Caco-2 (cell line): Measurements from ENCODE around the gene IMPDH2. TPM values are rescaled to one million over a fixed set of nuclear protein-coding genes. Genes with fewer than 3 reads are reported as not detected.

Experiments used
- BruUV-seq: library from RNA; stranded (reverse); fragments of 400-500 nt; replicated peaks from 2 replicates; lab custom pipeline; 2021; lab: Mats Ljungman, UMichigan
- CTCF ChIA-PET: fragments of 300-600 bp; sonication (Branson Sonifier 250); formaldehyde crosslinking; loops from one replicate; lab custom pipeline; 2022; ENCODE audit warnings: antibody characterized with exemption; lab: Charles Lee
- POLR2A ChIA-PET: fragments of 300-600 bp; sonication (Branson Sonifier 250); formaldehyde crosslinking; loops from one replicate; lab custom pipeline; 2022; ENCODE audit warnings: antibody characterized with exemption; lab: Charles Lee
- DNase-seq, 2 experiments: peaks; one replicate each; pipeline versions ENCODE4 v3.0.0 to v3.0.0-alpha.2; 2020 to 2022
- H3K27me3 ChIP-seq: replicated peaks from 2 replicates; pipeline ENCODE4 v1.6.0; 2011; ENCODE audit warnings: low read length; ENCODE audit not compliant: control insufficient read depth, insufficient read depth
- H3K36me3 ChIP-seq: 2 replicates; pipeline ENCODE4 v1.5.1; 2011; ENCODE audit warnings: low read length; ENCODE audit not compliant: control insufficient read depth, insufficient read depth
- H3K4me1 ChIP-seq: fragments of 250-450 bp; sonication (Bioruptor Pico); 2 replicates; pipeline ENCODE4 v1.5.1; 2020; ENCODE audit warnings: mild to moderate bottlenecking
- H3K4me3 ChIP-seq: 2 replicates; pipeline ENCODE4 v1.5.1; 2011; ENCODE audit warnings: low read depth, mild to moderate bottlenecking, control low read depth, low read length
- H3K9me3 ChIP-seq: fragments of 250-450 bp; sonication (Bioruptor Pico); 2 replicates; pipeline ENCODE4 v1.5.1; 2020; ENCODE audit warnings: mild to moderate bottlenecking, moderate library complexity
- H3K27ac Mint-ChIP-seq: one replicate; pipeline ENCODE4 v1.8.0; 2022; ENCODE audit warnings: mixed read lengths; ENCODE audit not compliant: unreplicated experiment
- H3K27me3 Mint-ChIP-seq: one replicate; pipeline ENCODE4 v1.8.0; 2022; ENCODE audit warnings: mixed read lengths; ENCODE audit not compliant: insufficient read depth, unreplicated experiment
- H3K36me3 Mint-ChIP-seq: one replicate; pipeline ENCODE4 v1.8.0; 2022; ENCODE audit warnings: mild to moderate bottlenecking, mixed read lengths; ENCODE audit not compliant: insufficient read depth, unreplicated experiment
- H3K4me1 Mint-ChIP-seq: one replicate; pipeline ENCODE4 v1.8.0; 2022; ENCODE audit warnings: low read depth, mixed read lengths; ENCODE audit not compliant: unreplicated experiment
- H3K4me3 Mint-ChIP-seq: one replicate; pipeline ENCODE4 v1.8.0; 2022; ENCODE audit warnings: mild to moderate bottlenecking, moderate library complexity, mixed read lengths; ENCODE audit not compliant: unreplicated experiment
- H3K9me3 Mint-ChIP-seq: one replicate; pipeline ENCODE4 v1.8.0; 2022; ENCODE audit warnings: mixed read lengths; ENCODE audit not compliant: unreplicated experiment
- intact Hi-C: fragments of 100-400 bp; cut with micrococcal nuclease; formaldehyde crosslinking; loops from one replicate; pipeline ENCODE4 v1.10.0; 2022; ENCODE audit not compliant: unreplicated experiment
- total RNA-seq: library from RNA; stranded (reverse); gene quantifications from 2 replicates; pipeline ENCODE4 v1.2.3, GENCODE V29; 2022
- TF ChIP-seq, protein P1 (sequence below), 2 experiments: fragments of 200-600 bp in 1 of 2; IDR thresholded peaks; 1 replicate in 1 of 2; 2 replicates in 1 of 2; pipeline versions ENCODE4 v1.5.1 to v1.8.0; 2011 to 2022; ENCODE audit warnings: antibody characterized with exemption in 1 of 2, control low read depth in 1 of 2, inconsistent platforms in 1 of 2, low read depth in 1 of 2, low read length in 1 of 2, mild to moderate bottlenecking in 1 of 2, moderate library complexity in 1 of 2; ENCODE audit not compliant: insufficient read depth in 1 of 2, severe bottlenecking in 1 of 2, unreplicated experiment in 1 of 2

The IMPDH2 gene
- total RNA-seq, 1 experiment from 2014 or later, result 233 TPM

DNA sequence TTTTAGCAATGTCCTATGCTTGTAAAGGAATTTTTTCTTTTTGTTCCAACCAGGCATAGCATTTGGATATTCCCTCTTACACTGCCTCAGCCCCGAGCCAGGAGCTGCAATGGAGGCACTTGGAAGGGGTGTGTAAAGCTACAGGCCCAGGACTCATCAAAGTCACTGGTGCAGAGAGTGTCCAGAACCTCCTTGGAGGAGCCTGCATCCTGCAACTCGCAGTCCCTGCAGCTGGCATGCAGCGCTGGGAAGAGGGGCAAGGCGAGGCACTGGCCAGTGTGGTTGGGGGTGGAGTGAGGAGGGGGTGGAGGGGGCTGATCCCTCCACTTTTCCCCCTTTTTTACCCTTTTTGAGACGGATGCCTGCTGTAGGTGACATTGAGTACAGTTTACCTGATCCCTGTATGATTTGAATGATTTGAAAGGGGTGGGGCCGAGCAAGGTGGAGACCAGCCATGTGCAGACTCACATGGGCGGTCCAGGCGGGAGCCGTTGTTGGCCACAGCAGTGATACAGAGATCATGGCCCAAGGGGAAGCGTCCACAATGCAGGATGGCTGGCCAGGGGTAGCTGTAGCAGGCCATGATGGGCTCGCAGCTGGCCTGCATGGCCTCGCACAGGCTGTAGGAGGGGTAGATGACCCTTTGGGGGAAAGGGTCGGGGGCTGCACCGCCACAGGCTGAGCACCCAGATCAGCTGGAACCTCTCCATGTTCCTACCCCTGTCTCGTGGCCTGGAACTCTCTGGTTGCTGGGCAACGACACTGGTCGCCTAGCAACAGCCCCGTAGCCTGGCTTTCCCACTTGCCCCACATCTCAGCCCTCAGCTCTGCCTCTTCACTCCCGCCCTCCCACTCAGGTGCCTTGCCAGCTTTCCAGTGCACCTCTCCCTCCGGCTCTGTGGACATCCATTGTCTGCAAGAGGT lies 31.2 kb downstream of the IMPDH2 start:
- Histone ChIP-seq H3K36me3 (peaks cover 2% of the 10 kb centered on the region; the same call in 1 of the 2 replicates), H3K4me3 (no peak overlapping the region), H3K4me1 (no peaks in the 10 kb centered on the region), H3K27me3 (no peaks in the 10 kb centered on the region), H3K9me3 (no peaks in the 10 kb centered on the region)
- H3K36me3 Mint-ChIP-seq, result peaks cover 29% of the 10 kb centered on the region
- no peaks in the 10 kb centered on the region for H3K4me1 Mint-ChIP-seq
- intact Hi-C loops, result no loop called here
- no peaks in the 10 kb centered on the region for H3K27me3 Mint-ChIP-seq
- no peaks in the 10 kb centered on the region for H3K9me3 Mint-ChIP-seq
- TF ChIP-seq, protein P1, sequence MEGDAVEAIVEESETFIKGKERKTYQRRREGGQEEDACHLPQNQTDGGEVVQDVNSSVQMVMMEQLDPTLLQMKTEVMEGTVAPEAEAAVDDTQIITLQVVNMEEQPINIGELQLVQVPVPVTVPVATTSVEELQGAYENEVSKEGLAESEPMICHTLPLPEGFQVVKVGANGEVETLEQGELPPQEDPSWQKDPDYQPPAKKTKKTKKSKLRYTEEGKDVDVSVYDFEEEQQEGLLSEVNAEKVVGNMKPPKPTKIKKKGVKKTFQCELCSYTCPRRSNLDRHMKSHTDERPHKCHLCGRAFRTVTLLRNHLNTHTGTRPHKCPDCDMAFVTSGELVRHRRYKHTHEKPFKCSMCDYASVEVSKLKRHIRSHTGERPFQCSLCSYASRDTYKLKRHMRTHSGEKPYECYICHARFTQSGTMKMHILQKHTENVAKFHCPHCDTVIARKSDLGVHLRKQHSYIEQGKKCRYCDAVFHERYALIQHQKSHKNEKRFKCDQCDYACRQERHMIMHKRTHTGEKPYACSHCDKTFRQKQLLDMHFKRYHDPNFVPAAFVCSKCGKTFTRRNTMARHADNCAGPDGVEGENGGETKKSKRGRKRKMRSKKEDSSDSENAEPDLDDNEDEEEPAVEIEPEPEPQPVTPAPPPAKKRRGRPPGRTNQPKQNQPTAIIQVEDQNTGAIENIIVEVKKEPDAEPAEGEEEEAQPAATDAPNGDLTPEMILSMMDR (IDR thresholded peaks at IDR 0.05; ENCODE audit: insufficient read depth in 1 of 2, low read depth in 1 of 2, low read length in 1 of 2, severe bottlenecking in 1 of 2, unreplicated experiment in 1 of 2), result no peak
- BruUV-seq, result no TSS peak
- ChIA-PET CTCF (interaction anchor here (2.5 kb wide), 1 partner anchor 10 kb away, joined by 8 read pairs; no protein-coding TSS in a partner anchor), POLR2A (no interaction called here)
- H3K4me3 Mint-ChIP-seq, result no peak overlapping the region
- H3K27ac Mint-ChIP-seq, result no peak overlapping the region
- no peak for DNase-seq

DNA sequence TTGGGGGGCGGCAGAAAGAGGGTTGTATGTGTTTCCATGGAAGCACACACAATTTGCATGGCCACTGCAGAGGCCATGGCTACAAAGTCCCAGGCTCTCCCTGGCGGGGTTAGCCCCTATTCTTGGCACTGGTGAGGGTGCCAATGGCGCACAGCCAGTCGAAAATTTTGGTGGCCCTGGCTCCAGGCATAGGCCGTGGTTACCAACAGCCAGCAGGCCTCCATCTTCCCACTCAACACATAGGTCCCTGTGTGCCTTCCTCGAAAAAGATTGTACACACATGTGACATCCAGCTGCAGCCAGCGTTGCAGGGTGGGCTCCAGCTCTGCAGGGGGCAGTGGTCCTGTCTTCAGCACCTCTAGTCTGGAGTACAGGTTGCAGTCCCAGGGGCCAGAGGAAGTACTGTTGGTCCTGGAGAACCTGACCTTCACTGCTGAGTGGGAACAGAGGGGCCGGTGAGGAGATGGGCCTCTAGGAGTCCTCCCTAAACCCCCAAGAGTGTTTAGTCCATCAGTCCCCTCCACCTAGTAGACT lies 32.0 kb downstream of the IMPDH2 start:
- CTCF ChIA-PET, result interaction anchor here (2.5 kb wide), 1 partner anchor 9 kb away, joined by 8 read pairs; no protein-coding TSS in a partner anchor
- POLR2A ChIA-PET, result interaction anchor here (0.9 kb wide), 1 partner anchor 10 kb away, joined by 3 read pairs; no protein-coding TSS in a partner anchor
- TF ChIP-seq, protein P1 (IDR thresholded peaks at IDR 0.05; ENCODE audit: insufficient read depth in 1 of 2, low read depth in 1 of 2, low read length in 1 of 2, severe bottlenecking in 1 of 2, unreplicated experiment in 1 of 2), result no peak
- no peaks in the 10 kb centered on the region for H3K9me3 Mint-ChIP-seq
- no peak overlapping the region for H3K4me3 ChIP-seq
- H3K27me3 ChIP-seq, result no peaks in the 10 kb centered on the region
- BruUV-seq, result no TSS peak
- H3K9me3 ChIP-seq, result no peaks in the 10 kb centered on the region
- no peak overlapping the region for H3K27ac Mint-ChIP-seq
- H3K4me1 Mint-ChIP-seq, result no peaks in the 10 kb centered on the region
- no peak for DNase-seq
- peaks cover 27% of the 10 kb centered on the region for H3K36me3 Mint-ChIP-seq
- intact Hi-C loops, result no loop called here
- H3K27me3 Mint-ChIP-seq, result no peaks in the 10 kb centered on the region
- H3K4me1 ChIP-seq, result no peaks in the 10 kb centered on the region
- no peak overlapping the region for H3K4me3 Mint-ChIP-seq
- H3K36me3 ChIP-seq, result peaks cover 2% of the 10 kb centered on the region; the same call in 1 of the 2 replicates

DNA sequence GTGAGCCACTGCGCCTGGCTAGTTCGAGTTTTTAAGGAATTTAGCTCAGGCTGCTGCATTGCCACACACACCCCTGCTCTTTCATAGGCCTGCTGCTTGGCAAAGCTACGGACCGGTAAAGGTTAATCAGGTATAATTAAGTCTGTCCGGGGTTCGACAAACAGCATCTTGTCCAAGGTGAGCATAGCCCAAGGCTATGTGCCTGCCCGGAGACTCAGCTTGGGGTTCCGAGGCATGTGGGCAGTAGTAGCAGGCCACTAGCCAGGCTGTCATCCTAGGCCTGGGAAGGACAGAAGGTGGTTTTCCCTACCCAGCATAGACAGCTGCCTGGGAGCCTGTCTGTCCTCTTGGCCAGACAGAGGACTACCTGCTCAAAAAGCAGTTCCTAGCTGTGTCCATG lies 32.6 kb downstream of the IMPDH2 start:
- Mint-ChIP-seq H3K36me3 (peaks cover 23% of the 10 kb centered on the region), H3K4me3 (no peak overlapping the region), H3K9me3 (no peaks in the 10 kb centered on the region), H3K27ac (no peak overlapping the region), H3K4me1 (no peaks in the 10 kb centered on the region), H3K27me3 (no peaks in the 10 kb centered on the region)
- TF ChIP-seq, protein P1 (IDR thresholded peaks at IDR 0.05; ENCODE audit: insufficient read depth in 1 of 2, low read depth in 1 of 2, low read length in 1 of 2, severe bottlenecking in 1 of 2, unreplicated experiment in 1 of 2), result no peak
- H3K4me3 ChIP-seq, result no peak overlapping the region
- ChIA-PET POLR2A (interaction anchor here (0.9 kb wide), 1 partner anchor 11 kb away, joined by 3 read pairs; no protein-coding TSS in a partner anchor), CTCF (interaction anchor here (2.5 kb wide), 1 partner anchor 9 kb away, joined by 8 read pairs; no protein-coding TSS in a partner anchor)
- no peaks in the 10 kb centered on the region for H3K9me3 ChIP-seq
- 0 out of 2 replicates have a peak, but pooled peaks cover under 1% of the 10 kb centered on the region for H3K4me1 ChIP-seq
- H3K27me3 ChIP-seq, result no peaks in the 10 kb centered on the region
- H3K36me3 ChIP-seq, result peaks cover 2% of the 10 kb centered on the region; the same call in 1 of the 2 replicates
- no TSS peak for BruUV-seq
- no peak for DNase-seq
- intact Hi-C loops, result no loop called here
